Neural cell (in vitro differentiated cells): ENCODE measurements around the gene ZBTB40. TPM values are rescaled to one million over a fixed set of nuclear protein-coding genes. Genes with fewer than 3 reads are reported as not detected.

ENCODE experiments used
- H2AFZ ChIP-seq: fragments of 200-600, 300-800 bp; sonication (generic), shearing (Covaris generic); 2 replicates; pipeline ENCODE4 v1.6.0; 2014; ENCODE audit warnings: low read depth, mild to moderate bottlenecking, antibody characterized with exemption, low read length, moderate library complexity
- H3F3A ChIP-seq: fragments of 200-600 bp; shearing (Covaris generic); 2 replicates; pipeline ENCODE4 v1.6.1; 2016; ENCODE audit warnings: mild to moderate bottlenecking, moderate library complexity, mixed read lengths, antibody characterized with exemption, low read length; ENCODE audit not compliant: insufficient read depth, poor library complexity, severe bottlenecking
- H3K27ac ChIP-seq: fragments of 200-600, 300-800 bp; sonication (generic), shearing (Covaris generic); 2 replicates; pipeline ENCODE4 v1.5.1; 2014; ENCODE audit warnings: mild to moderate bottlenecking, low read length, moderate library complexity
- H3K27me3 ChIP-seq: fragments of 300-800, 200-600 bp; sonication (generic), shearing (Covaris generic); 2 replicates; pipeline ENCODE4 v1.6.0; 2014; ENCODE audit warnings: mild to moderate bottlenecking, low read depth, low read length, moderate library complexity; ENCODE audit not compliant: insufficient read depth
- H3K36me3 ChIP-seq: fragments of 300-800, 200-600 bp; sonication (generic), shearing (Covaris generic); 2 replicates; pipeline ENCODE4 v1.5.1; 2014; ENCODE audit warnings: mild to moderate bottlenecking, antibody characterized with exemption, low read length, moderate library complexity; ENCODE audit not compliant: insufficient read depth
- H3K4me2 ChIP-seq: fragments of 300-800, 200-600 bp; sonication (generic), shearing (Covaris generic); 2 replicates; pipeline ENCODE4 v1.6.0; 2014; ENCODE audit warnings: mild to moderate bottlenecking, low read length
- H3K4me3 ChIP-seq: fragments of 300-800, 200-600 bp; sonication (generic), shearing (Covaris generic); 2 replicates; pipeline ENCODE4 v1.5.1; 2014; ENCODE audit warnings: mild to moderate bottlenecking, low read length, moderate library complexity
- H3K79me2 ChIP-seq: fragments of 200-600 bp; shearing (Covaris generic); replicated peaks from 2 replicates; pipeline ENCODE4 v1.6.0; 2014; ENCODE audit warnings: mild to moderate bottlenecking, low read length, moderate library complexity; ENCODE audit not compliant: insufficient read depth
- H3K9ac ChIP-seq: fragments of 300-800, 200-600 bp; sonication (generic), shearing (Covaris generic); 2 replicates; pipeline ENCODE4 v1.6.1; 2016; ENCODE audit warnings: mild to moderate bottlenecking, low read length, mixed read lengths
- H3K9me2 ChIP-seq: fragments of 200-600 bp; shearing (Covaris generic); 2 replicates; pipeline ENCODE4 v1.6.1; 2016; ENCODE audit warnings: mild to moderate bottlenecking, low read length, mixed read lengths; ENCODE audit not compliant: insufficient read depth
- H3K9me3 ChIP-seq: fragments of 200-600, 300-800 bp; sonication (generic), shearing (Covaris generic); 2 replicates; pipeline ENCODE4 v1.6.1; 2016; ENCODE audit warnings: mild to moderate bottlenecking, mixed run types, low read length, moderate library complexity, mixed read lengths
- H4K20me1 ChIP-seq: fragments of 200-600 bp; shearing (Covaris generic); 2 replicates; pipeline ENCODE4 v1.6.1; 2016; ENCODE audit warnings: mild to moderate bottlenecking, mixed run types; ENCODE audit not compliant: insufficient read depth
- CTCF ChIP-seq: fragments of 450-650 bp; IDR thresholded peaks from 2 replicates; pipeline ENCODE4 v1.5.1; 2014; ENCODE audit warnings: antibody characterized with exemption, mild to moderate bottlenecking, moderate library complexity; ENCODE audit not compliant: poor library complexity, severe bottlenecking
- EP300 ChIP-seq: fragments of 450-650 bp; conservative IDR thresholded peaks from 2 replicates; pipeline ENCODE4 v1.6.1; 2014; ENCODE audit warnings: antibody characterized with exemption, mild to moderate bottlenecking, moderate library complexity; ENCODE audit not compliant: poor library complexity, severe bottlenecking
- EZH2 ChIP-seq: fragments of 200-600, 300-800 bp; shearing (Covaris generic), sonication (generic); IDR thresholded peaks from 2 replicates; pipeline ENCODE4 v1.6.1; 2014; ENCODE audit warnings: antibody characterized with exemption, low read length, borderline replicate concordance, mild to moderate bottlenecking; ENCODE audit not compliant: insufficient read depth, poor library complexity, severe bottlenecking
- MXI1 ChIP-seq: fragments of 450-650 bp; conservative IDR thresholded peaks from 2 replicates; pipeline ENCODE4 v1.6.1; 2014; ENCODE audit warnings: antibody characterized with exemption, mild to moderate bottlenecking; ENCODE audit not compliant: poor library complexity, severe bottlenecking
- POLR2AphosphoS5 ChIP-seq: IDR thresholded peaks from 2 replicates; pipeline ENCODE4 v1.6.1; 2012
- RAD21 ChIP-seq: fragments of 450-650 bp; conservative IDR thresholded peaks from 2 replicates; pipeline ENCODE4 v1.6.1; 2014; ENCODE audit warnings: antibody characterized with exemption, mild to moderate bottlenecking, moderate library complexity
- REST ChIP-seq: IDR thresholded peaks from 2 replicates; pipeline ENCODE4 v1.6.1; 2012; ENCODE audit warnings: borderline replicate concordance
- SMC3 ChIP-seq: fragments of 450-650 bp; conservative IDR thresholded peaks from 2 replicates; pipeline ENCODE4 v1.6.1; 2014; ENCODE audit warnings: antibody characterized with exemption, mild to moderate bottlenecking, moderate library complexity; ENCODE audit not compliant: poor library complexity
- TAF1 ChIP-seq: IDR thresholded peaks from 2 replicates; pipeline ENCODE4 v1.6.1; 2012; ENCODE audit warnings: low read depth
- polyA plus RNA-seq: library from polyadenylated mRNA; depleted of rRNA; stranded (reverse); fragments of >200 nt; gene quantifications from 2 replicates; pipeline ENCODE4 v1.2.3, GENCODE V29; 2014

Gene ZBTB40
- polyA plus RNA-seq, 1 donor from 2014 or later = 12.7 TPM

GRCh38 chr1:22490309-22490708, 38.7 kb downstream of the ZBTB40 start:
- Histone ChIP-seq H3K4me2 (no peak overlapping the region), H2AFZ (no peak overlapping the region), H3K79me2 (no peaks in the 10 kb centered on the region), H3K9ac (no peak overlapping the region), H4K20me1 (no peaks in the 10 kb centered on the region), H3K27ac (no peak overlapping the region), H3K4me3 (no peak overlapping the region), H3K27me3 (no peaks in the 10 kb centered on the region), H3K9me2 (no peaks in the 10 kb centered on the region), H3F3A (no peaks in the 10 kb centered on the region), H3K9me3 (peaks cover 2% of the 10 kb centered on the region), H3K36me3 (no peaks in the 10 kb centered on the region)
- TF ChIP-seq RAD21 = no peak
- no peak for TF ChIP-seq EP300
- no peak for TF ChIP-seq TAF1
- TF ChIP-seq SMC3 = no peak
- TF ChIP-seq REST = no peak
- no peak for TF ChIP-seq MXI1
- no peak for TF ChIP-seq EZH2
- TF ChIP-seq POLR2AphosphoS5 = no peak
- no peak for TF ChIP-seq CTCF

- Histone ChIP-seq H3F3A (no peaks in the 10 kb centered on the region), H3K9me2 (no peaks in the 10 kb centered on the region), H3K4me3 (no peak overlapping the region), H3K27ac (no peak overlapping the region), H3K27me3 (no peaks in the 10 kb centered on the region), H3K36me3 (no peaks in the 10 kb centered on the region), H3K9ac (no peak overlapping the region), H3K9me3 (peaks cover 2% of the 10 kb centered on the region), H3K79me2 (no peaks in the 10 kb centered on the region), H4K20me1 (no peaks in the 10 kb centered on the region), H3K4me2 (no peak overlapping the region), H2AFZ (no peak overlapping the region)
- TF ChIP-seq TAF1 = no peak
- no peak for TF ChIP-seq REST
- TF ChIP-seq SMC3 = no peak
- TF ChIP-seq POLR2AphosphoS5 = no peak
Observed at GRCh38 chr1:22491995-22492715, 40.5 kb downstream of the ZBTB40 start.
